ENCODE data around the gene GDPD2.

DNA sequence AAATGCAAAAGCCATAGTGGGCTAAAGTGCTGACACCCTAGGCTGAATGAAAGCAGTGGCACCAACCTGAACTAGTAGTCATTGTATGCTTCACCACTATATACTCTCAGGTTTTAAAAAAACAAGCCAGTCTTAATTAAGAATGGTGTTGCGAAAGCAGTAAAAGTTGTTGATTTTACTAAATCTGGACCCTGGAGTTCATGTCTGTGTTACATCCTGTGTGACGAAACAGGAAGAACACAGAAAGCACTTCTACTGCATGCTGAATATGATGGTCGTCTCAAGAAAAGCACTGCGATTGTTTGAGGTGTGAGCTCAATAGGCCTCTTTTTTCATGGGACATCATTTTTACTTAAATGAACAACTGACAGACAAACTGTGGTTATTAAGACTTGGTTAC is 24.2 kb upstream of the GDPD2 start:
- no peak for TF ChIP-seq EZH2 (IDR thresholded peaks at IDR 0.05; ENCODE audit: borderline replicate concordance, low read depth, low read length, poor library complexity, severe bottlenecking)
- TF ChIP-seq, protein P1, sequence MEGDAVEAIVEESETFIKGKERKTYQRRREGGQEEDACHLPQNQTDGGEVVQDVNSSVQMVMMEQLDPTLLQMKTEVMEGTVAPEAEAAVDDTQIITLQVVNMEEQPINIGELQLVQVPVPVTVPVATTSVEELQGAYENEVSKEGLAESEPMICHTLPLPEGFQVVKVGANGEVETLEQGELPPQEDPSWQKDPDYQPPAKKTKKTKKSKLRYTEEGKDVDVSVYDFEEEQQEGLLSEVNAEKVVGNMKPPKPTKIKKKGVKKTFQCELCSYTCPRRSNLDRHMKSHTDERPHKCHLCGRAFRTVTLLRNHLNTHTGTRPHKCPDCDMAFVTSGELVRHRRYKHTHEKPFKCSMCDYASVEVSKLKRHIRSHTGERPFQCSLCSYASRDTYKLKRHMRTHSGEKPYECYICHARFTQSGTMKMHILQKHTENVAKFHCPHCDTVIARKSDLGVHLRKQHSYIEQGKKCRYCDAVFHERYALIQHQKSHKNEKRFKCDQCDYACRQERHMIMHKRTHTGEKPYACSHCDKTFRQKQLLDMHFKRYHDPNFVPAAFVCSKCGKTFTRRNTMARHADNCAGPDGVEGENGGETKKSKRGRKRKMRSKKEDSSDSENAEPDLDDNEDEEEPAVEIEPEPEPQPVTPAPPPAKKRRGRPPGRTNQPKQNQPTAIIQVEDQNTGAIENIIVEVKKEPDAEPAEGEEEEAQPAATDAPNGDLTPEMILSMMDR (conservative IDR thresholded peaks at IDR 0.05; ENCODE audit: low read depth, low read length): no peak
